Nephron progenitor cell (in vitro differentiated cells): ENCODE data around the gene SYT13.

Experiments
- DNase-seq: peaks from one replicate; pipeline ENCODE4 v3.0.0; 2021
- H3K27ac Mint-ChIP-seq: 2 replicates; pipeline ENCODE4 v1.8.0; 2021; ENCODE audit warnings: mild to moderate bottlenecking, moderate library complexity, mixed read lengths
- H3K27me3 Mint-ChIP-seq: 2 replicates; pipeline ENCODE4 v1.8.0; 2021; ENCODE audit warnings: mild to moderate bottlenecking, low read depth, mixed read lengths; ENCODE audit not compliant: poor library complexity
- H3K36me3 Mint-ChIP-seq: 2 replicates; pipeline ENCODE4 v1.8.0; 2021; ENCODE audit warnings: low read depth, mixed read lengths
- H3K4me1 Mint-ChIP-seq: 2 replicates; pipeline ENCODE4 v1.8.0; 2021; ENCODE audit warnings: mixed read lengths
- H3K4me3 Mint-ChIP-seq: 2 replicates; pipeline ENCODE4 v1.8.0; 2021; ENCODE audit warnings: mild to moderate bottlenecking, moderate library complexity, mixed read lengths
- H3K9me3 Mint-ChIP-seq: 2 replicates; pipeline ENCODE4 v1.8.0; 2021; ENCODE audit warnings: mild to moderate bottlenecking, moderate library complexity, mixed read lengths
- TF ChIP-seq, protein P1 (sequence below): fragments of 200-600 bp; sonication (generic); IDR thresholded peaks from 2 replicates; pipeline ENCODE4 v1.5.0; 2021; ENCODE audit warnings: antibody characterized with exemption

SYT13 gene

GRCh38 chr11:45224766-45225165, 61.4 kb downstream of the SYT13 start:
- no peak for DNase-seq
- no peaks in the 10 kb centered on the region for H3K4me1 Mint-ChIP-seq
- H3K4me3 Mint-ChIP-seq, result no peak overlapping the region
- peaks cover 2% of the 10 kb centered on the region for H3K27me3 Mint-ChIP-seq
- peaks cover 77% of the 10 kb centered on the region for H3K36me3 Mint-ChIP-seq
- H3K9me3 Mint-ChIP-seq, result no peaks in the 10 kb centered on the region
- TF ChIP-seq, protein P1, sequence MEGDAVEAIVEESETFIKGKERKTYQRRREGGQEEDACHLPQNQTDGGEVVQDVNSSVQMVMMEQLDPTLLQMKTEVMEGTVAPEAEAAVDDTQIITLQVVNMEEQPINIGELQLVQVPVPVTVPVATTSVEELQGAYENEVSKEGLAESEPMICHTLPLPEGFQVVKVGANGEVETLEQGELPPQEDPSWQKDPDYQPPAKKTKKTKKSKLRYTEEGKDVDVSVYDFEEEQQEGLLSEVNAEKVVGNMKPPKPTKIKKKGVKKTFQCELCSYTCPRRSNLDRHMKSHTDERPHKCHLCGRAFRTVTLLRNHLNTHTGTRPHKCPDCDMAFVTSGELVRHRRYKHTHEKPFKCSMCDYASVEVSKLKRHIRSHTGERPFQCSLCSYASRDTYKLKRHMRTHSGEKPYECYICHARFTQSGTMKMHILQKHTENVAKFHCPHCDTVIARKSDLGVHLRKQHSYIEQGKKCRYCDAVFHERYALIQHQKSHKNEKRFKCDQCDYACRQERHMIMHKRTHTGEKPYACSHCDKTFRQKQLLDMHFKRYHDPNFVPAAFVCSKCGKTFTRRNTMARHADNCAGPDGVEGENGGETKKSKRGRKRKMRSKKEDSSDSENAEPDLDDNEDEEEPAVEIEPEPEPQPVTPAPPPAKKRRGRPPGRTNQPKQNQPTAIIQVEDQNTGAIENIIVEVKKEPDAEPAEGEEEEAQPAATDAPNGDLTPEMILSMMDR, result no peak
- no peak overlapping the region for H3K27ac Mint-ChIP-seq

GRCh38 chr11:45223496-45223895, 62.6 kb downstream of the SYT13 start:
- H3K4me3 Mint-ChIP-seq, result no peak overlapping the region
- TF ChIP-seq, protein P1, result no peak
- peaks cover 2% of the 10 kb centered on the region for H3K27me3 Mint-ChIP-seq
- H3K4me1 Mint-ChIP-seq, result no peaks in the 10 kb centered on the region
- peaks cover 73% of the 10 kb centered on the region for H3K36me3 Mint-ChIP-seq
- no peaks in the 10 kb centered on the region for H3K9me3 Mint-ChIP-seq
- H3K27ac Mint-ChIP-seq, result no peak overlapping the region
- no peak for DNase-seq

- no peak for DNase-seq
- peaks cover 36% of the 10 kb centered on the region for H3K36me3 Mint-ChIP-seq
- no peaks in the 10 kb centered on the region for H3K4me1 Mint-ChIP-seq
- no peak overlapping the region for H3K27ac Mint-ChIP-seq
- H3K9me3 Mint-ChIP-seq, result no peaks in the 10 kb centered on the region
- TF ChIP-seq, protein P1, result no peak
- no peak overlapping the region for H3K4me3 Mint-ChIP-seq
- no peaks in the 10 kb centered on the region for H3K27me3 Mint-ChIP-seq
Measured at GRCh38 chr11:45219411-45219810, 66.7 kb downstream of the SYT13 start.

DNA sequence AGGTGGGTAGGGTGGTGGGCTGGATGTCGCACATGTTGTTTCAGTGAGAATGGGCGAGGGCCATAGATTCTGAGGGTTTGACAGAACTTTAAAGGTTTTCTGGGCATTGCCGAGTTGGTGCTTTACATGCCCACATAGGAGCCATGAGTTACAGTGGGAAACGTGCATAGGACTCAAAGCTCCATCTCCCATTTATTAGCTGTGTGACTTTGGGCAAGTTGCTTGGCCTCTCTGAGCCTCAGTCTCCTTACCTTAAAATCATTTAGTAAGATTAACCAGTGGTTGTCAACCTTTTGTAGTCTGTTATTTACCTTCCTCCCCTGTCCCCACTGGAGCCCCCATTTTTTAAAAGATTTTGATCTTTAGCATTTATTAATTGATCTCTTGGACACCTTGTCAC, 67.4 kb downstream of the SYT13 start:
- H3K36me3 Mint-ChIP-seq, result peaks cover 30% of the 10 kb centered on the region
- H3K27me3 Mint-ChIP-seq, result no peaks in the 10 kb centered on the region
- H3K9me3 Mint-ChIP-seq, result no peaks in the 10 kb centered on the region
- TF ChIP-seq, protein P1, result no peak
- DNase-seq, result no peak
- no peak overlapping the region for H3K27ac Mint-ChIP-seq
- H3K4me1 Mint-ChIP-seq, result peaks cover under 1% of the 10 kb centered on the region
- H3K4me3 Mint-ChIP-seq, result no peak overlapping the region

- DNase-seq, result no peak
- Mint-ChIP-seq H3K27me3 (no peaks in the 10 kb centered on the region), H3K9me3 (no peaks in the 10 kb centered on the region), H3K27ac (no peak overlapping the region), H3K4me3 (no peak overlapping the region), H3K36me3 (peaks cover 29% of the 10 kb centered on the region), H3K4me1 (peaks cover 8% of the 10 kb centered on the region)
- TF ChIP-seq, protein P1, result no peak
Measured at GRCh38 chr11:45217991-45218390, 68.2 kb downstream of the SYT13 start.

GRCh38 chr11:45216901-45217300, 69.2 kb downstream of the SYT13 start:
- TF ChIP-seq, protein P1, result no peak
- peaks cover 19% of the 10 kb centered on the region for H3K36me3 Mint-ChIP-seq
- no peak overlapping the region for H3K27ac Mint-ChIP-seq
- no peaks in the 10 kb centered on the region for H3K27me3 Mint-ChIP-seq
- no peaks in the 10 kb centered on the region for H3K9me3 Mint-ChIP-seq
- DNase-seq, result no peak
- H3K4me3 Mint-ChIP-seq, result no peak overlapping the region
- H3K4me1 Mint-ChIP-seq, result peaks cover 11% of the 10 kb centered on the region
